HEK293 (cell line): ENCODE measurements around the gene PLK1.

Experiments
- CTCF ChIA-PET: fragments of 350-600 bp; formaldehyde crosslinking; extraction: SDS; loops from one replicate; lab custom pipeline; 2021; ENCODE audit warnings: antibody characterized with exemption; lab: Yijun Ruan, JAX
- POLR2A ChIA-PET: fragments of 300-600 bp; formaldehyde crosslinking; extraction: SDS; loops from one replicate; lab custom pipeline; 2020; ENCODE audit warnings: antibody characterized with exemption, inconsistent platforms; lab: Yijun Ruan, JAX
- H3K27ac ChIP-seq: fragments of 200-500 bp; sonication (Bioruptor generic); 2 replicates; pipeline ENCODE4 v1.5.1; 2014; ENCODE audit warnings: low read depth, low read length, control low read depth, inconsistent platforms; ENCODE audit errors: extremely low read depth
- H3K36me3 ChIP-seq, 2 experiments: fragments of 200-500 bp in 1 of 2; sonication (Bioruptor generic) in 1 of 2; 1 replicate in 1 of 2; 2 replicates in 1 of 2; pipeline ENCODE4 v1.5.1; 2014 to 2017; ENCODE audit warnings: inconsistent platforms in 2 of 2, low read length in 2 of 2; ENCODE audit not compliant: control insufficient read depth in 2 of 2, insufficient read depth in 1 of 2
- H3K4me1 ChIP-seq: fragments of 200-500 bp; sonication (Bioruptor generic); 2 replicates; pipeline ENCODE4 v1.5.1; 2014; ENCODE audit warnings: mild to moderate bottlenecking, low read length, inconsistent platforms; ENCODE audit not compliant: control insufficient read depth, insufficient read depth
- H3K4me3 ChIP-seq: 2 replicates; pipeline ENCODE4 v1.5.1; 2011; ENCODE audit warnings: low read depth, mild to moderate bottlenecking, control low read depth, low read length, moderate library complexity
- H3K9me3 ChIP-seq: fragments of 200-500 bp; sonication (Bioruptor generic); 2 replicates; pipeline ENCODE4 v1.5.1; 2014; ENCODE audit warnings: low read depth, low read length, inconsistent platforms; ENCODE audit not compliant: control insufficient read depth, insufficient read depth
- EGR2 ChIP-seq: fragments of 450-650 bp; formaldehyde crosslinking; IDR thresholded peaks from 2 replicates; pipeline ENCODE4 v1.5.1; 2016; ENCODE audit warnings: low read depth, missing biosample characterization, missing genetic modification characterization
- PRDM10 ChIP-seq: fragments of 450-650 bp; formaldehyde crosslinking; IDR thresholded peaks from 2 replicates; pipeline ENCODE4 v1.5.1; 2016; ENCODE audit warnings: missing biosample characterization, missing genetic modification characterization
- SETDB1 ChIP-seq: IDR thresholded peaks from one replicate; pipeline ENCODE4 v1.6.1; 2017; ENCODE audit warnings: mild to moderate bottlenecking, low read length, moderate library complexity, mixed read lengths; ENCODE audit not compliant: insufficient read length
- SP3 ChIP-seq: fragments of 450-650 bp; formaldehyde crosslinking; IDR thresholded peaks from 2 replicates; pipeline ENCODE4 v1.5.1; 2016; ENCODE audit warnings: missing biosample characterization, missing genetic modification characterization
- ZBTB17 ChIP-seq: fragments of 450-650 bp; formaldehyde crosslinking; IDR thresholded peaks from 2 replicates; pipeline ENCODE4 v1.5.1; 2016; ENCODE audit warnings: missing biosample characterization, missing genetic modification characterization
- ZFP37 ChIP-seq: fragments of 450-650 bp; formaldehyde crosslinking; IDR thresholded peaks from 2 replicates; pipeline ENCODE4 v1.5.1; 2016; ENCODE audit warnings: missing biosample characterization, missing genetic modification characterization
- ZNF146 ChIP-seq: fragments of 450-650 bp; formaldehyde crosslinking; IDR thresholded peaks from 2 replicates; pipeline ENCODE4 v1.5.1; 2016; ENCODE audit warnings: missing biosample characterization, missing genetic modification characterization
- ZNF18 ChIP-seq: fragments of 450-650 bp; formaldehyde crosslinking; IDR thresholded peaks from 2 replicates; pipeline ENCODE4 v1.5.1; 2016; ENCODE audit warnings: missing biosample characterization, missing genetic modification characterization
- ZNF26 ChIP-seq: fragments of 450-650 bp; formaldehyde crosslinking; IDR thresholded peaks from 2 replicates; pipeline ENCODE4 v1.5.1; 2016; ENCODE audit warnings: missing biosample characterization, missing genetic modification characterization
- ZNF335 ChIP-seq: fragments of 450-650 bp; formaldehyde crosslinking; conservative IDR thresholded peaks from 2 replicates; pipeline ENCODE4 v1.5.1; 2016; ENCODE audit warnings: missing biosample characterization, missing genetic modification characterization
- ZNF341 ChIP-seq: fragments of 450-650 bp; formaldehyde crosslinking; IDR thresholded peaks from 2 replicates; pipeline ENCODE4; 2016; ENCODE audit warnings: low read depth, missing biosample characterization, missing genetic modification characterization
- ZNF394 ChIP-seq: fragments of 450-650 bp; formaldehyde crosslinking; IDR thresholded peaks from 2 replicates; pipeline ENCODE4 v1.5.1; 2016; ENCODE audit warnings: missing biosample characterization, missing genetic modification characterization, mild to moderate bottlenecking, moderate library complexity, borderline replicate concordance
- ZNF513 ChIP-seq: fragments of 450-650 bp; IDR thresholded peaks from 2 replicates; pipeline ENCODE4 v1.5.1; 2018; ENCODE audit warnings: missing biosample characterization, missing genetic modification characterization
- ZNF518A ChIP-seq: fragments of 450-650 bp; formaldehyde crosslinking; conservative IDR thresholded peaks from 2 replicates; pipeline ENCODE4 v1.5.1; 2016; ENCODE audit warnings: low read depth, missing biosample characterization, missing genetic modification characterization
- ZNF521 ChIP-seq: fragments of 450-650 bp; formaldehyde crosslinking; IDR thresholded peaks from 2 replicates; pipeline ENCODE4 v1.5.1; 2017; ENCODE audit warnings: missing biosample characterization, mild to moderate bottlenecking, missing genetic modification characterization
- ZNF561 ChIP-seq: fragments of 450-650 bp; IDR thresholded peaks from 2 replicates; pipeline ENCODE4 v1.5.1; 2018; ENCODE audit warnings: missing biosample characterization, missing genetic modification characterization, borderline replicate concordance
- ZNF585B ChIP-seq: fragments of 450-650 bp; formaldehyde crosslinking; IDR thresholded peaks from 2 replicates; pipeline ENCODE4 v1.5.1; 2016; ENCODE audit warnings: missing biosample characterization, missing genetic modification characterization
- ZSCAN23 ChIP-seq: fragments of 450-650 bp; formaldehyde crosslinking; IDR thresholded peaks from 2 replicates; pipeline ENCODE4 v1.5.1; 2016; ENCODE audit warnings: missing biosample characterization, missing genetic modification characterization
- ZSCAN30 ChIP-seq: fragments of 450-650 bp; IDR thresholded peaks from 2 replicates; pipeline ENCODE4 v1.5.1; 2018; ENCODE audit warnings: missing biosample characterization, mild to moderate bottlenecking, missing genetic modification characterization, moderate library complexity

PLK1 gene

GRCh38 chr16:23729503-23730424 is 51.1 kb downstream of the PLK1 start:
- CTCF ChIA-PET = interaction anchor here (0.6 to 1.1 kb wide), 7 partner anchors 39 to 665 kb away, joined by 3 to 4 read pairs (median 4); no protein-coding TSS in a partner anchor
- no peaks in the 10 kb centered on the region for H3K9me3 ChIP-seq
- no peaks in the 10 kb centered on the region for H3K36me3 ChIP-seq
- no peak overlapping the region for H3K4me3 ChIP-seq
- no peak overlapping the region for H3K27ac ChIP-seq
- H3K4me1 ChIP-seq = no peaks in the 10 kb centered on the region
- POLR2A ChIA-PET = no interaction called here
- TF ChIP-seq ZNF341 (peak; percentile 58; the same call in 1 of the 2 replicates), ZNF18 (tag by site-specific recombination) (peak; percentile 83), ZNF518A (peak; percentile 42), SP3 (0 out of 2 replicates have a peak, but pooled peaks have one; percentile 32), ZSCAN23 (no peak), ZBTB17 (peak; percentile 43), ZNF561 (peak; percentile 42; the same call in 1 of the 2 replicates), ZNF521 (tag by site-specific recombination) (no peak), ZNF335 (tag by site-specific recombination) (peak; percentile 49), ZNF585B (tag by site-specific recombination) (no peak), PRDM10 (tag by site-specific recombination) (peak; percentile 99), SETDB1 (peak; percentile 43)

GRCh38 chr16:23734176-23734893 is 55.6 kb downstream of the PLK1 start:
- Histone ChIP-seq H3K4me1 (no peaks in the 10 kb centered on the region), H3K36me3 (no peaks in the 10 kb centered on the region), H3K9me3 (no peaks in the 10 kb centered on the region), H3K27ac (no peak overlapping the region), H3K4me3 (no peak overlapping the region)
- ChIA-PET POLR2A (no interaction called here), CTCF (interaction anchor here (0.6 to 4.0 kb wide), 7 partner anchors 13 to 1246 kb away, joined by 3 to 25 read pairs (median 4); no protein-coding TSS in a partner anchor)
- TF ChIP-seq SETDB1 = no peak
- no peak for TF ChIP-seq ZNF394 (tag by site-specific recombination)
- no peak for TF ChIP-seq ZNF146 (tag by site-specific recombination)
- TF ChIP-seq ZNF26 (tag by site-specific recombination) = no peak
- TF ChIP-seq EGR2 (tag by site-specific recombination) = no peak
- no peak for TF ChIP-seq ZSCAN30 (tag by site-specific recombination)
- TF ChIP-seq ZNF513 (tag by site-specific recombination) = no peak
- no peak for TF ChIP-seq ZFP37 (tag by site-specific recombination)
